Spleen (tissue), 11 donors: ENCODE measurements around the gene TM4SF4. TPM values are rescaled to one million over a fixed set of nuclear protein-coding genes. Genes with fewer than 3 reads are reported as not detected.
A peak's percentile ranks its signal among the peaks of the same experiment; 100 is the strongest.

Source experiments
- DNase-seq: peaks from one replicate; pipeline ENCODE4 v3.0.0-alpha.2; 2020
- H3K27ac ChIP-seq, 8 donors: fragments of 200-600 bp; sonication (generic) in 7 of 8; 1 replicate in 4 of 8; 2 replicates in 4 of 8; pipeline versions ENCODE4 v1.5.0 to v1.8.0; 2016 to 2021; ENCODE audit warnings: inconsistent platforms in 4 of 8, mild to moderate bottlenecking in 4 of 8, moderate library complexity in 1 of 8
- H3K27me3 ChIP-seq, 7 donors: fragments of 200-600 bp; sonication (generic) in 6 of 7; replicated peaks in 1 of 7; 1 replicate in 4 of 7; 2 replicates in 3 of 7; pipeline versions ENCODE4 v1.5.0 to v1.8.0; 2016 to 2021; ENCODE audit warnings: inconsistent platforms in 3 of 7, mild to moderate bottlenecking in 1 of 7
- H3K36me3 ChIP-seq, 6 donors: fragments of 200-600 bp; sonication (generic) in 5 of 6; 1 replicate in 4 of 6; 2 replicates in 2 of 6; pipeline versions ENCODE4 v1.5.0 to v1.8.0; 2016 to 2021; ENCODE audit warnings: inconsistent platforms in 2 of 6
- H3K4me1 ChIP-seq, 6 donors: fragments of 200-600 bp; sonication (generic) in 5 of 6; 1 replicate in 3 of 6; 2 replicates in 3 of 6; pipeline versions ENCODE4 v1.5.0 to v1.8.0; 2016 to 2021; ENCODE audit warnings: inconsistent platforms in 3 of 6
- H3K4me3 ChIP-seq, 8 donors: fragments of 200-600 bp; sonication (generic) in 7 of 8; 1 replicate in 4 of 8; 2 replicates in 4 of 8; pipeline versions ENCODE4 v1.5.0 to v1.8.0; 2016 to 2021; ENCODE audit warnings: inconsistent platforms in 4 of 8, mild to moderate bottlenecking in 4 of 8, moderate library complexity in 2 of 8
- H3K9me3 ChIP-seq, 8 donors: fragments of 200-600 bp; sonication (generic) in 7 of 8; 1 replicate in 4 of 8; 2 replicates in 4 of 8; pipeline versions ENCODE4 v1.5.0 to v1.8.0; 2016 to 2021; ENCODE audit warnings: inconsistent platforms in 4 of 8
- POLR2A ChIP-seq, 3 donors: fragments of 450-650 bp; IDR thresholded peaks; one replicate each; pipeline ENCODE4 v1.5.1; 2017; ENCODE audit warnings: antibody characterized with exemption in 3 of 3, mild to moderate bottlenecking in 1 of 3
- POLR2AphosphoS5 ChIP-seq, 3 donors: sonication (generic); formaldehyde crosslinking; IDR thresholded peaks; one replicate each; pipeline ENCODE4 v1.5.1; 2017; ENCODE audit warnings: antibody characterized with exemption in 3 of 3
- WGBS, 5 donors: extraction: QIAGEN DNeasy Blood & Tissue Kit in 3 of 5; methylation state at CpG; one replicate each; pipeline versions ENCODE4 v1.1.5 to v1.1.7; 2013 to 2018; 5-methylcytosine and 5-hydroxymethylcytosine counted together
- intact Hi-C: fragments of 100-400 bp; cut with DNase I; formaldehyde crosslinking; loops from one replicate; pipeline ENCODE4 v1.15.0; 2023; ENCODE audit warnings: low total_unique reads
- polyA plus RNA-seq, 3 donors: library from polyadenylated mRNA; stranded (reverse); fragments of 200-250 nt; gene quantifications; one replicate each; pipeline ENCODE4 v1.2.1, GENCODE V29; 2013
- total RNA-seq, 7 donors: library from RNA; depleted of rRNA in 3 of 7; stranded (reverse); fragments of >200 nt in 3 of 7; fragmentation: NEBNext Ultra II Directional in 4 of 7; extraction: Animal tissue kit (Norgen Biotek cat#: 25700) in 4 of 7; gene quantifications; one replicate each; pipeline versions ENCODE4 v1.1.0 to v1.2.1, GENCODE V29; 2016 to 2021
- TF ChIP-seq, protein P1 (sequence below), 11 experiments: fragments of 200-600 bp in 7 of 11; fragments of 450-650 bp in 4 of 11; sonication (generic) in 4 of 11; IDR thresholded peaks in 8 of 11; conservative IDR thresholded peaks in 3 of 11; 1 replicate in 7 of 11; 2 replicates in 4 of 11; pipeline versions ENCODE4 v1.4.0 to v1.8.0; 2016 to 2021; ENCODE audit warnings: antibody characterized with exemption in 11 of 11, inconsistent platforms in 4 of 11, mild to moderate bottlenecking in 1 of 11
- donor health status: healthy with polysubstance abuse.
- donor health status: DM: no; HTN: no; CAD: no; lungs with moderate emphysema.
- donor health status: DM: no; HTN: no; CAD: no.
- donor health status: Bipolar disorder and iron deficiency.
- donor health status: healthy.
- donor health status: DM: no; HTN: no; CAD: no.
- donor health status: DM: yes; HTN: yes; CAD: no.

TM4SF4 gene
- total and polyA plus RNA-seq, 10 donors, result 0.11 to 0.29 TPM; not detected in 8

DNA sequence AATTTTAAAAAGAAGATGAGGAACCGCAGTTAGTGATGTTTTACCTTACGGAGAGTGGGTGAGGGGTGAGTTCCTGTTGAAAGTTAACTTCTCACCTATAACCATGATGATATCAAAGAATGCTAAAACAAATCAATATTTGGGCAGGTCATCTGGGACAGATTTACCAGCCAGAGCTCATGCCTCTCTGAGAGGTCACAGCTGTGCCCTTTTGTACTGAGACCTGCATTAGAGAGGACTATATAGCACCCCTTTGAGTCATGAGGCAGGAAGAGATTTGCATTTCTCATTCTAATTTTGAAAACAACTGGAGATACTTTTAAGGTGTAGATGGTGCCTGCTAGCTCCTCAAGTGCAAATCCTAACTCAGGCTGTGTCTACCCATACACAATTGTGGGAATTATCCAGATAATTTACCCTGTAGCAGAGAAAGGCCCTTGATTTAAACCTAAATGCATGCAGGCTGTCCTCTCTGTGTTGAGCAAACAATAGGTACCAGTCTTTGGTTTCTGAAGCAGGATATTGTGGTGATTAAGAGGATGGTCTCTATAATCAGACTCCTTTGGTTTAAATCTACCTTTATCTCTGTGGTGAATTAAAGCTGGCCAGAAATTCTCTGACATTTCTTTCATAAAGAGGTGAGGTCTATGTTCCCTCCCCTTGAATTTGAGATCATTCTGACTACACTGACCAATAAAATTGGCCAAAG lies 5.8 kb upstream of the TM4SF4 start:
- peaks cover 0 to 38% (median 6%) of the 10 kb centered on the region in 6 donors for H3K4me1 ChIP-seq
- no peaks in the 10 kb centered on the region for H3K36me3 ChIP-seq
- intact Hi-C loops, result no loop called here
- no peaks in the 10 kb centered on the region for H3K9me3 ChIP-seq
- no peak overlapping the region for H3K27ac ChIP-seq
- H3K27me3 ChIP-seq, result no peaks in the 10 kb centered on the region
- DNase-seq, result no peak
- TF ChIP-seq POLR2AphosphoS5 (IDR thresholded peaks at IDR 0.05) (no peak), POLR2A (IDR thresholded peaks at IDR 0.05) (no peak)
- TF ChIP-seq, protein P1, sequence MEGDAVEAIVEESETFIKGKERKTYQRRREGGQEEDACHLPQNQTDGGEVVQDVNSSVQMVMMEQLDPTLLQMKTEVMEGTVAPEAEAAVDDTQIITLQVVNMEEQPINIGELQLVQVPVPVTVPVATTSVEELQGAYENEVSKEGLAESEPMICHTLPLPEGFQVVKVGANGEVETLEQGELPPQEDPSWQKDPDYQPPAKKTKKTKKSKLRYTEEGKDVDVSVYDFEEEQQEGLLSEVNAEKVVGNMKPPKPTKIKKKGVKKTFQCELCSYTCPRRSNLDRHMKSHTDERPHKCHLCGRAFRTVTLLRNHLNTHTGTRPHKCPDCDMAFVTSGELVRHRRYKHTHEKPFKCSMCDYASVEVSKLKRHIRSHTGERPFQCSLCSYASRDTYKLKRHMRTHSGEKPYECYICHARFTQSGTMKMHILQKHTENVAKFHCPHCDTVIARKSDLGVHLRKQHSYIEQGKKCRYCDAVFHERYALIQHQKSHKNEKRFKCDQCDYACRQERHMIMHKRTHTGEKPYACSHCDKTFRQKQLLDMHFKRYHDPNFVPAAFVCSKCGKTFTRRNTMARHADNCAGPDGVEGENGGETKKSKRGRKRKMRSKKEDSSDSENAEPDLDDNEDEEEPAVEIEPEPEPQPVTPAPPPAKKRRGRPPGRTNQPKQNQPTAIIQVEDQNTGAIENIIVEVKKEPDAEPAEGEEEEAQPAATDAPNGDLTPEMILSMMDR (IDR thresholded peaks at IDR 0.05 in 8 of 11, conservative IDR thresholded peaks at IDR 0.05 in 3 of 11), result no peak
- WGBS, 5 donors, result 89 to 93% (median 91%) methylated on average over 2 of the region's 2 CpGs
- H3K4me3 ChIP-seq, result no peak overlapping the region

DNA sequence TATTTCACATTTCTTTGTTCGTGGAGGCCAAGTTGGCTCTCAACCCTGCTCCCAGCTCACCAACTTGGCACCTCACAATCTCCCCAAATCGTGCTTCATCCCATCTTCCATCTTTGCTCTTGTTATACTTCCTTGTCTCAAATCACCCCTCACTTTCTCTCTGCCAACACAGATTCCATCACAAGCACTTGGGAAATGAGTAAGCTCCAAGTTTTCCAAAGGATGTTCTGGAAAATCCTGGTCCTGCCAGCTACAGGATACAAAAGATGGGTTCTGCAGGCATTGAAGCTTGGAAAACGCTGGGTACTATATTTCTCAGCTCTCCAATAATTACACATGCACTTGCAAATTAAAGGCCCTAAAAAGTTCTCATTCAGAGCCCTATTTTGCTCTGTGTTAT lies 4.1 kb upstream of the TM4SF4 start:
- Histone ChIP-seq H3K4me3 (no peak overlapping the region), H3K27ac (no peak overlapping the region), H3K36me3 (no peaks in the 10 kb centered on the region), H3K9me3 (no peaks in the 10 kb centered on the region), H3K4me1 (peaks cover 0 to 54% (median 7%) of the 10 kb centered on the region in 6 donors), H3K27me3 (no peaks in the 10 kb centered on the region)
- 67 to 84% (median 76%) methylated on average over 3 of the region's 3 CpGs for WGBS, 5 donors
- no peak for TF ChIP-seq POLR2AphosphoS5 (IDR thresholded peaks at IDR 0.05)
- TF ChIP-seq, protein P1 (IDR thresholded peaks at IDR 0.05 in 8 of 11, conservative IDR thresholded peaks at IDR 0.05 in 3 of 11), result no peak
- no peak for TF ChIP-seq POLR2A (IDR thresholded peaks at IDR 0.05)
- DNase-seq, result no peak
- intact Hi-C loops, result loop anchor here (10.0 kb wide), 1 partner anchor 76 kb away; no protein-coding TSS in a partner anchor

DNA sequence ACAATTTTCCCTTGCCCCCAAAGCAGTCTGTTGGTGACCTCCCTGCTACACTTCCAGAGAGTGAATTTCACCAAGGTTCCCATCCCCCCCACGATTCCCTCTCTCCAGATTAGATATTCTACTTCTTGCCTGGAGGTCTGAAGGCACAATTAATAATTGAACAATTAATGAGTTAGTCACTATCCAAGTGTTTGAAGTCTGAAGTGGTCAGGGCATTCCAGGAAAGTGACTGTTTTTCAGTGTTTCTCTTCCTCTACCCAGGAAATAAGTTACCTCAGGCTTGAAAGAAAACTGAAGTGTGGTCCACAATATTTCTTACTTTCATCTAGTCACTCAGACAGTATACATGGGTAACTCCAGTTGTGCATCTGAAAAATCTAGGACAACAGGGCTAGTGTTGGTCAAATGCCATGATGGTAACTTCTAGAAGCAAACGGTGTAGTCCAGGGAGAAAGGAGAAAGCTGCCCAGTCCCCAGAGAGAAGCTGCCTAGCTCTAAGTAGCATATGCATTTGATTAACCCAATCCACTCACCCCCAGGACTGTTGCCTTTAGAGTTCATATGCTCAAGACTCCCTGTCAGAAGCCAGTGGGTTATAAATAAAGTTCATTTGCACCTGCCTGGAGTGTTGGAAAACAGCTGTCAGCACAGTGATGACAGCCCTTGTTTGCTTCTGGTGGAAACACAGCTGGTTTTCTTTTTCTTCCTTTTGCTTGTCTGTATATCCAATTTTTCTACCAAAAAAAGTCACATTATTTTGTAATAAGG lies 2.3 kb upstream of the TM4SF4 start:
- intact Hi-C loops, result loop anchor here (10.0 kb wide), 1 partner anchor 77 kb away; no protein-coding TSS in a partner anchor
- H3K9me3 ChIP-seq, result no peaks in the 10 kb centered on the region
- DNase-seq, result no peak
- H3K4me1 ChIP-seq, result peaks cover 0 to 55% (median 10%) of the 10 kb centered on the region in 6 donors
- H3K27ac ChIP-seq, result peak overlapping the region in 3 of 8 donors; percentile 26 to 32 (median 31)
- TF ChIP-seq, protein P1 (IDR thresholded peaks at IDR 0.05 in 8 of 11, conservative IDR thresholded peaks at IDR 0.05 in 3 of 11), result no peak
- no peaks in the 10 kb centered on the region for H3K27me3 ChIP-seq
- no peaks in the 10 kb centered on the region for H3K36me3 ChIP-seq
- H3K4me3 ChIP-seq, result no peak overlapping the region
- 68 to 79% (median 71%) methylated on average over 2 of the region's 2 CpGs for WGBS, 5 donors
